Measurements from ENCODE around the gene SPAG16. TPM values are rescaled to one million over a fixed set of nuclear protein-coding genes. Genes with fewer than 3 reads are reported as not detected.

Gene SPAG16
- total RNA-seq, 1 donor from 2014 or later: 20.6 TPM

DNA sequence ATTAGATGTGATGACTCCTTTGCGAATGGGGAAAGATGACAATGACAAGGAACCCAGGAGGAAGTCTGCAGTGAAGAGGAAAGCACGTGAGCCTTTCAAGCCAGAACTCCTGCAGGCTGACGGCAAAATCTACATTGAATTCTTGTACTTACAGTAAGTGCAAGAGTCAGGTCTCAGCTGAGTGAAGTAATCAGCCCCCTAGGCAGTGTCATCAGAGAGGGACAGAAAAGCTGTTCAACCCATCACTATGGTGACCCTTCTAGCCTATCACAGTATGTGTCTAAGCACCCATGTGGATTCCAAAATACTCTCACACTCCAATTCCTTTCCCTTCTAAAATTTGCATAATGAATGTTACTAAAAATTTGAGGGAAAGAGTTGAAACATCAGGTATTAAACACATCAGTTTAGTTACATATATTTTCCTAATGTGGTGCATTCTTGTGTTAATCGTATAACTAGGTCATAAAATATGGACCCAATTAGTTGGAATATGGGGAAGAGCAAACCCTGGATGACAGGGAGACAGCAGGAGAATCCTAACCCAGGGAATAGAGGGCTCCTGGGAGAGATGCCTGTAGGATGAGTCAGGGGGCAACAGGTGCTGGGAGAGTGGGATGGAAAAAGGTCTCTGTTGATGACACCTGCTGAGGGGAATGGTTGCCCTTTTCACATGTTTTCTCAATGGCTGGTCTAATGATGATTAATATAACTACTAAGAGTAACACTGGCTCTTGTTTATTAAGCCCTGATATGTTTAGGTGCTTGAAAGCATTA is 1166.0 kb downstream of the SPAG16 start:
- DNase-seq: no peak
- H3K9me3 ChIP-seq (replicated peaks): peaks cover 6% of the 10 kb centered on the region
- no peaks in the 10 kb centered on the region for H3K4me1 ChIP-seq
- intact Hi-C loops (cut with micrococcal nuclease): no loop called here
- no peaks in the 10 kb centered on the region for H3K27me3 ChIP-seq (ENCODE audit: low read depth)
- no peak overlapping the region for H3K27ac ChIP-seq (replicated peaks)
- no peaks in the 10 kb centered on the region for H3K36me3 ChIP-seq
- H3K4me3 ChIP-seq: no peak overlapping the region
- TF ChIP-seq, protein P1, sequence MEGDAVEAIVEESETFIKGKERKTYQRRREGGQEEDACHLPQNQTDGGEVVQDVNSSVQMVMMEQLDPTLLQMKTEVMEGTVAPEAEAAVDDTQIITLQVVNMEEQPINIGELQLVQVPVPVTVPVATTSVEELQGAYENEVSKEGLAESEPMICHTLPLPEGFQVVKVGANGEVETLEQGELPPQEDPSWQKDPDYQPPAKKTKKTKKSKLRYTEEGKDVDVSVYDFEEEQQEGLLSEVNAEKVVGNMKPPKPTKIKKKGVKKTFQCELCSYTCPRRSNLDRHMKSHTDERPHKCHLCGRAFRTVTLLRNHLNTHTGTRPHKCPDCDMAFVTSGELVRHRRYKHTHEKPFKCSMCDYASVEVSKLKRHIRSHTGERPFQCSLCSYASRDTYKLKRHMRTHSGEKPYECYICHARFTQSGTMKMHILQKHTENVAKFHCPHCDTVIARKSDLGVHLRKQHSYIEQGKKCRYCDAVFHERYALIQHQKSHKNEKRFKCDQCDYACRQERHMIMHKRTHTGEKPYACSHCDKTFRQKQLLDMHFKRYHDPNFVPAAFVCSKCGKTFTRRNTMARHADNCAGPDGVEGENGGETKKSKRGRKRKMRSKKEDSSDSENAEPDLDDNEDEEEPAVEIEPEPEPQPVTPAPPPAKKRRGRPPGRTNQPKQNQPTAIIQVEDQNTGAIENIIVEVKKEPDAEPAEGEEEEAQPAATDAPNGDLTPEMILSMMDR (IDR thresholded peaks at IDR 0.05; ENCODE audit: borderline replicate concordance): no peak

DNA sequence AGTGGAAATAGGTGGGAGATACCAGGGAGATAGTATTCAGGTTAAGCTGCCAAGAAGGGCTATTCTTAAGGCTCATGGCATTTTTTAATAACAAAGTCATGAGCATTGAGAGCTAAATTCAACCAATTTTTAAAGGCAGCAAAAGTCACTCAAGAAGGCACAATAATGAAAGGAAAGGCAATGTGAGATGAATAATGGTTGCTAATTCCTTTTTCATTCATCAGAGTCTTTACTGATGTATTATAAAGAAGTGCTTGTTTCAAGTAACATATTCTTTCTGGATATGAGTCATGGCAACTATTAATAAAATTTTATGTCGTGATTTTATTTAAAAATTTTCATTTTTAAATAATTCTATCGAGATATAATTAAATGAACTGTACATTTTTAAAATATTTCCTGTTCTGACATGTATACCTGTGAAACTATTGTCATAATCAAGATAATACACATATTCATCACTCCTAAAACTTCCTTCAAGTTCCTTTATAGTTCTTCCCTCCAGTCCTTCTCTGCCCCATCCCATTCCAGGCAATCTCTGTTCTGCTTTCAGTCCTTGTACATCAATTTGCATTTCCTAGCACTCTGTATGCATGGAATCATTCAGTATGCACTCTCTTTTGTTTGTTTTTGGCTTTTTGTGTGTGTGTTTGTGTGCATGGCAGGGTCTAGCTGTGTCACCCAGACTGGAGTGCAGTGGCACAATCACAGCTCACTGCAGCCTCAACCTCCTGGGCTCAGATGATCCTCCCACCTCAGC is 1167.4 kb downstream of the SPAG16 start:
- H3K9me3 ChIP-seq (replicated peaks): peaks cover 6% of the 10 kb centered on the region
- DNase-seq: no peak
- H3K4me3 ChIP-seq: no peak overlapping the region
- H3K4me1 ChIP-seq: no peaks in the 10 kb centered on the region
- intact Hi-C loops (cut with micrococcal nuclease): no loop called here
- H3K36me3 ChIP-seq: no peaks in the 10 kb centered on the region
- H3K27me3 ChIP-seq (ENCODE audit: low read depth): no peaks in the 10 kb centered on the region
- H3K27ac ChIP-seq (replicated peaks): no peak overlapping the region
- TF ChIP-seq, protein P1 (IDR thresholded peaks at IDR 0.05; ENCODE audit: borderline replicate concordance): no peak

Small RNA genes within 50 kb of the gene (microRNA-seq; reads per million reads assigned to microRNA genes)
- not detected for gene MIR4438

Other genes with a start within 250 kb of the SPAG16 start
- gene IKZF2, start 132.9 kb upstream of the SPAG16 start, total RNA-seq: 6.8 TPM